ENCODE measurements around the gene WDR33.

Gene WDR33

DNA sequence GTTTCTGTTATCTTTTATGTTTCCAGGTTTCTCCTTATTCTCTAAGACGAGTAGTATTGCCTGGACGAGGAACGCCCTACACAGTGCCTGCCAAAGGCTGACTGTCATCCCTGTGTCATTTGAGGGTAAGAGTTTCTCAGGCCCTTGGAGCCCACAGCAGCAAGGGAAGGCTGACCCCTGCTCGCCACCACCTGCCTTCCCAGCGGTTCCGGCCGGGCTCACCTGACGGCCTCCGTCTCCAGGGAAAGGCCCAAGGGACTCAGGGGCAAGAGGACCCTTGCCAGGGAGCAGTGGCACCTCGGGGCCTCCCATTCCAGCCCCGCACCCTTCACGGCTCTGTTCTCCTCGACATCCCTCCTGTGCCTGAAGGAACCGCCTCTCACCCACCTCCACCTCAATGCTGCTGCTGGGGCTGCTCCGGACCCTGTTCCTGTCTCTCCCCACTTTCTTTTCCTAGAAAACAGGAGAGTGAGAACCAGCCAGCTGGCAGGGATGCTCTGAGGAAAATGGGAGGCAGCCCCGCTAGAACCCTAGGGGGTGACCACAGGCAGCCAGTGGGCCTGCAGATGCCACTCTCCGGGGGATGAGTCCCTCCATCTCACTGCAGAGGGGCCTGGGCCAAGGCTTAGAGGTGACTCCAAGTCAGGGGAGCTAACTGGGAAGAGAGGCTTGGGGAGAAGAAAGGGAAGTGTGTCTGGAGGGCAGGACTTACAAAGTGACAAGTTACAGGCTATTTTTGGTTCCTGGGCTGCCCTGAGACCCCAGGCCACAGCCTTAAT lies 137.5 kb downstream of the WDR33 start:
- Histone ChIP-seq H3K27ac (peak overlapping the region; percentile 93 to 95), H3K27me3 (no peaks in the 10 kb centered on the region), H3K4me3 (peak overlapping the region; percentile 89 to 97), H3K9me3 (no peaks in the 10 kb centered on the region), H3K4me1 (peaks cover 0 to 71% (median 52%) of the 10 kb centered on the region in 4 donors), H3K36me3 (no peaks in the 10 kb centered on the region)
- DNase-seq: peak in 1 of 2 donors; percentile 58
- TF ChIP-seq, protein P1, sequence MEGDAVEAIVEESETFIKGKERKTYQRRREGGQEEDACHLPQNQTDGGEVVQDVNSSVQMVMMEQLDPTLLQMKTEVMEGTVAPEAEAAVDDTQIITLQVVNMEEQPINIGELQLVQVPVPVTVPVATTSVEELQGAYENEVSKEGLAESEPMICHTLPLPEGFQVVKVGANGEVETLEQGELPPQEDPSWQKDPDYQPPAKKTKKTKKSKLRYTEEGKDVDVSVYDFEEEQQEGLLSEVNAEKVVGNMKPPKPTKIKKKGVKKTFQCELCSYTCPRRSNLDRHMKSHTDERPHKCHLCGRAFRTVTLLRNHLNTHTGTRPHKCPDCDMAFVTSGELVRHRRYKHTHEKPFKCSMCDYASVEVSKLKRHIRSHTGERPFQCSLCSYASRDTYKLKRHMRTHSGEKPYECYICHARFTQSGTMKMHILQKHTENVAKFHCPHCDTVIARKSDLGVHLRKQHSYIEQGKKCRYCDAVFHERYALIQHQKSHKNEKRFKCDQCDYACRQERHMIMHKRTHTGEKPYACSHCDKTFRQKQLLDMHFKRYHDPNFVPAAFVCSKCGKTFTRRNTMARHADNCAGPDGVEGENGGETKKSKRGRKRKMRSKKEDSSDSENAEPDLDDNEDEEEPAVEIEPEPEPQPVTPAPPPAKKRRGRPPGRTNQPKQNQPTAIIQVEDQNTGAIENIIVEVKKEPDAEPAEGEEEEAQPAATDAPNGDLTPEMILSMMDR (IDR thresholded peaks at IDR 0.05): no peak
- intact Hi-C loops (cut with DNase I; ENCODE audit: low total_unique reads): loop anchor here (2.0 to 10.0 kb wide), 2 partner anchors 21 to 289 kb away; partner anchors contain the start of gene MAP3K2

DNA sequence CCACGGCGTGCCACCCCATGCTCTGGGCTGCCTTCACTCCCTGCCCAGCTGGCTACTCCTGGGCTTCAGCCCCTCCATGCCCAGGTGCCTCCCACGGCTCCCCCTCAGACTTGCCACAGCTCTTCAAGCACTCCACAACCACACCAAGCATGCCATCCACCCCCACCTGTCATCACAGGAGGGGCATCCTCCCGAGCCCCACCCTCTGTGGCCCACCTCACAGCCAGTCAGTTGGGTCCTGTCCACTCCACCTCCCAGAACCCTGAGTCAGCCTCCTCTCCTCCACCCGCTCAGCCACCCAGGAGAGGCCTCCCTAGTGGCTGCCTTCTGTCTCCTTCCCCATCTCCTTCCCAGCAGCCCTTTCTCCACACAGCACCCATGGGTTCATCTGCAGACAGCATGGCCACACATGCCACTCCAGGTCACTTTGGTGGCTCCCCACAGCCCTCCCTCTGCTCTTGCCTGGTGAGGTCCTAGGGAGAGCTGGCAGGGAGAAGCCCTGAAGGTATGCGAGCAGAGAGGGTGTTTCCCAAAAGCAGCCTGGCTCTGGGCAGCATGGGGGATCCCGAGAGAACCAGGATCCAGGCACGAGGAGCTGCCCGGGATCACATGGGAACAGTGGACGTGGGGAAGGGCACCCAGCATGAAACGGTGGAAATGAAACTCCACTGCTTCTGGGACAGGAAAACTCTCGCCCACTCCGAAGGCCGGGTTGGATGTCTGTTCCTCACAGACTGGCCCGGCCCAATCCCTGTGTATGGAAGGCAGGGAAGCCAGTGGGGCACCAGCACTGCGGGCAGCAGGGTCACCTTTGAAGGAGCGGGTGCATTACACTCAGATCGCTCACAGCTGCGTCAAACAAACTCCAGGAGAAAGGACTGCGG lies 138.4 kb downstream of the WDR33 start:
- intact Hi-C loops (cut with DNase I; ENCODE audit: low total_unique reads): loop anchor here (10.0 kb wide), 1 partner anchor 288 kb away; the partner anchor contains the start of gene MAP3K2
- H3K36me3 ChIP-seq: no peaks in the 10 kb centered on the region
- H3K27me3 ChIP-seq: no peaks in the 10 kb centered on the region
- no peaks in the 10 kb centered on the region for H3K9me3 ChIP-seq
- H3K27ac ChIP-seq: peak overlapping the region; percentile 93 to 95
- TF ChIP-seq, protein P1 (IDR thresholded peaks at IDR 0.05): no peak
- peaks cover 0 to 71% (median 52%) of the 10 kb centered on the region in 4 donors for H3K4me1 ChIP-seq
- peak in 1 of 2 donors; percentile 81 for DNase-seq
- H3K4me3 ChIP-seq: peak overlapping the region; percentile 89 to 97

DNA sequence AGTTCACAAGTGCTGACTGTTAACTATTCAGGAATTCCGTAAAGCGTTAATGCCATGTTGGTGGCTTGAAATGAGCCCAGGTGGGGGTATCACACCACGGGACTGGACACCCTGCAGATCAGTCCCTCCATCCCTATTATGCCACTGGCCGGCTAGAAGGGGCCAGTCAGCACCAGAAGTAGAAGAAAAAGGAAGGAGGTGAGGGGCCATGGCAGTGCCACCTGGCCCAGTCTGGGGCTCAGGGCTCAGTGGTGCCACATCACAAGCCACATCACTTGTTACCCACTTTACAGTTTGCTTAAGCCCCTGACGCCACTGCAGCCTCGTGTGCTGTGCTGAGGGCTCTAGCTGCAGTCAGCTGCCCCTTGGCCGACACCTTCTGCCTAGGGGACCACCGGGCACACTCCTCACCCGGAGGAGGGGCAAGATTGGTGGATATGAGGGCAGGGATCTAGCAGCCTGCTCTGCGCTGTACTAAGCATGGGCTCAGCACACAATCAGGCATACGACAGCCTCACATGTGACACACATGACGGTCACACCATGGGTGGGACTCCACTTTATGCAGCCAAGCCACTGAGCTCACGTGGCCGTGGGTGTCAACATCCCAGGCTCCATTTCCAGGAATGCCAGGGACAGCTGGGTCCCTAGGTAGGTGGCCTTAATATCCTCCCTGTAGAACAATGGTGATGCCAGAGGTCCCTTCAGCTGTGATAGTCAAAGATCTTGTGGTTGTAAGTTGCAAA lies 139.2 kb downstream of the WDR33 start:
- Histone ChIP-seq H3K36me3 (no peaks in the 10 kb centered on the region), H3K27ac (peak overlapping the region; percentile 93 to 95), H3K9me3 (no peaks in the 10 kb centered on the region), H3K4me1 (peaks cover 0 to 70% (median 47%) of the 10 kb centered on the region in 4 donors), H3K27me3 (no peaks in the 10 kb centered on the region), H3K4me3 (peak overlapping the region; percentile 89 to 97)
- intact Hi-C loops (cut with DNase I; ENCODE audit: low total_unique reads): loop anchor here (10.0 kb wide), 1 partner anchor 287 kb away; the partner anchor contains the start of gene MAP3K2
- DNase-seq: no peak
- TF ChIP-seq, protein P1 (IDR thresholded peaks at IDR 0.05): no peak

DNA sequence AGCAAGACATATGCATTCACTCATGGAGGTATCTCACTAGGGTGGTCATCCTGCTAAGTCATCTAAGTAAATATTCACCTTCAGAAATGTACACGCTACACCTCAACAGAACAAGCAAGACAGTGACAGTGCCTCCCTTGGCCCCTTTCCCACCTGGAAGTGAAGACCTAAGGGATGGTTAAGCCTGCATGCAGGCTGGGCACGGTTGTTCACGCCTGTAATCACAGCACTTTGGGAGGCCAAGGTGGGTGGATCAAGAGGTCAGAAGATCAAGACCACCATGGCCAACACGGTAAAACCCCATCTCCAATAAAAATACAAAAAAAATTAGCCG lies 140.0 kb downstream of the WDR33 start:
- intact Hi-C loops (cut with DNase I; ENCODE audit: low total_unique reads): loop anchor here (10.0 kb wide), 1 partner anchor 286 kb away; the partner anchor contains the start of gene MAP3K2

More for the DNA sequence above, 140.0 kb downstream of the WDR33 start:
- Histone ChIP-seq H3K9me3 (no peaks in the 10 kb centered on the region), H3K4me1 (peaks cover 0 to 70% (median 43%) of the 10 kb centered on the region in 4 donors), H3K27ac (peak overlapping the region; percentile 49 to 95), H3K36me3 (no peaks in the 10 kb centered on the region), H3K27me3 (no peaks in the 10 kb centered on the region), H3K4me3 (peak overlapping the region in 1 of 2 donors; percentile 97)
- TF ChIP-seq, protein P1 (IDR thresholded peaks at IDR 0.05): no peak
- no peak for DNase-seq

Data from tibial artery (tissue), 4 donors.